Mammary epithelial cell (primary cell): Measurements from ENCODE around the gene TTYH2.

Experiments
- CTCF ChIP-seq, 2 donors: IDR thresholded peaks in 1 of 2; conservative IDR thresholded peaks in 1 of 2; 2 replicates each; pipeline ENCODE4 v1.5.1; 2011 to 2012; ENCODE audit warnings: inconsistent platforms in 2 of 2, low read length in 2 of 2, mild to moderate bottlenecking in 2 of 2, control low read depth in 1 of 2, low read depth in 1 of 2; ENCODE audit not compliant: insufficient read depth in 1 of 2; ENCODE audit errors: extremely low read depth in 1 of 2
- EZH2 ChIP-seq: IDR thresholded peaks from 2 replicates; pipeline ENCODE4 v1.6.1; 2012; ENCODE audit warnings: low read length, inconsistent platforms, borderline replicate concordance

- TF ChIP-seq CTCF (conservative IDR thresholded peaks at IDR 0.05 in 1 of 2, IDR thresholded peaks at IDR 0.05 in 1 of 2; ENCODE audit: extremely low read depth in 1 of 2, insufficient read depth in 1 of 2, low read depth in 1 of 2, low read length in 2 of 2) = no peak
- TF ChIP-seq EZH2 = no peak
These were observed 16.6 kb upstream of the TTYH2 start for GRCh38 chr17:74196541-74197317.
